ENCODE measurements around the gene CD300A. TPM values are rescaled to one million over a fixed set of nuclear protein-coding genes. Genes with fewer than 3 reads are reported as not detected.

The CD300A gene
- total and polyA plus RNA-seq, 11 donors, result 0.64 to 23.2 (median 1.6) TPM

- Histone ChIP-seq H3K27ac (peak overlapping the region in 1 of 12 donors; percentile 71), H3K4me3 (no peak overlapping the region), H3K4me1 (peaks cover 0 to 32% (median 0%) of the 10 kb centered on the region in 12 donors), H3K9me3 (no peaks in the 10 kb centered on the region), H3K27me3 (peaks cover 0 to 7% (median 0%) of the 10 kb centered on the region in 9 donors), H3K36me3 (no peaks in the 10 kb centered on the region)
- DNase-seq (peak in 2 of 5 donors; percentile 28 to 43), ATAC-seq (peak; percentile 12 to 72 (median 58))
- WGBS, 4 donors, result 78 to 81% (median 78%) methylated on average over 8 of the region's 8 CpGs
- no peak for TF ChIP-seq CTCF (IDR thresholded peaks at IDR 0.05)
- TF ChIP-seq POLR2A (IDR thresholded peaks at IDR 0.05), result no peak
- intact Hi-C loops (cut with DNase I), result no loop called here
Observed at GRCh38 chr17:74528491-74529199, 62.2 kb downstream of the CD300A start.

- Histone ChIP-seq H3K4me1 (peaks cover 0 to 32% (median 0%) of the 10 kb centered on the region in 12 donors), H3K27me3 (peaks cover 0 to 7% (median 0%) of the 10 kb centered on the region in 9 donors), H3K9me3 (no peaks in the 10 kb centered on the region), H3K27ac (peak overlapping the region in 1 of 12 donors; percentile 71), H3K36me3 (no peaks in the 10 kb centered on the region), H3K4me3 (no peak overlapping the region)
- DNase-seq (no peak), ATAC-seq (no peak)
- TF ChIP-seq POLR2A (IDR thresholded peaks at IDR 0.05), result no peak
- no peak for TF ChIP-seq CTCF (IDR thresholded peaks at IDR 0.05)
- intact Hi-C loops (cut with DNase I), result no loop called here
- 76 to 80% (median 79%) methylated on average over 5 of the region's 5 CpGs for WGBS, 4 donors
Observed at GRCh38 chr17:74529243-74529642, 62.8 kb downstream of the CD300A start.

GRCh38 chr17:74530831-74531150 is 64.4 kb downstream of the CD300A start:
- Histone ChIP-seq H3K9me3 (peaks cover 0 to 8% (median 0%) of the 10 kb centered on the region in 12 donors), H3K27me3 (peaks cover 0 to 15% (median 0%) of the 10 kb centered on the region in 9 donors), H3K4me3 (peak overlapping the region in 1 of 12 donors; percentile 33), H3K36me3 (no peaks in the 10 kb centered on the region), H3K27ac (peak overlapping the region in 1 of 12 donors; percentile 67), H3K4me1 (peaks cover 0 to 32% (median 0%) of the 10 kb centered on the region in 12 donors)
- ATAC-seq (no peak), DNase-seq (peak in 1 of 5 donors; percentile 2)
- TF ChIP-seq CTCF (IDR thresholded peaks at IDR 0.05) (no peak), POLR2A (IDR thresholded peaks at IDR 0.05) (no peak)
- intact Hi-C loops (cut with DNase I), result no loop called here
- WGBS, 4 donors, result 59 to 76% (median 70%) methylated on average over 5 of the region's 5 CpGs

GRCh38 chr17:74531231-74531761 is 64.9 kb downstream of the CD300A start, which contains the start of gene CD300LB:
Gene CD300LB, minus strand, starts transcription at chr17:74531475. Its CDS starts 125 bp downstream, at chr17:74531350.
- Histone ChIP-seq H3K9me3 (peaks cover 0 to 9% (median 0%) of the 10 kb centered on the region in 12 donors), H3K27me3 (peaks cover 0 to 15% (median 0%) of the 10 kb centered on the region in 9 donors), H3K4me3 (peak within 1 kb of the TSS in 1 of 12 donors; percentile 47), H3K4me1 (peaks cover 0 to 32% (median 0%) of the 10 kb centered on the region in 12 donors), H3K36me3 (no peaks in the 10 kb centered on the region), H3K27ac (peak within 1 kb of the TSS in 1 of 12 donors; percentile 80)
- peak in 2 of 5 donors; percentile 3 to 11 for DNase-seq
- WGBS, 4 donors, result 65 to 70% (median 67%) methylated on average over 10 of the region's 10 CpGs
- TF ChIP-seq POLR2A (IDR thresholded peaks at IDR 0.05) (no peak), CTCF (IDR thresholded peaks at IDR 0.05) (no peak)
- ATAC-seq, result peak in 1 of 4 donors; percentile 12
- intact Hi-C loops (cut with DNase I), result no loop called here
